Uterus (tissue), 2 donors: ENCODE measurements around the gene CYP8B1.

Source experiments
- CTCF ChIP-seq, 4 experiments: fragments of 200-600 bp in 2 of 4; fragments of 450-650 bp in 2 of 4; sonication (generic) in 2 of 4; IDR thresholded peaks; one replicate each; pipeline ENCODE4 v1.5.1; 2016 to 2019; ENCODE audit warnings: antibody characterized with exemption in 4 of 4, mild to moderate bottlenecking in 2 of 4, moderate library complexity in 1 of 4
- POLR2A ChIP-seq, 2 donors: fragments of 450-650 bp; IDR thresholded peaks; one replicate each; pipeline ENCODE4 v1.6.1; 2016; ENCODE audit warnings: antibody characterized with exemption in 2 of 2, mild to moderate bottlenecking in 1 of 2, moderate library complexity in 1 of 2

- TF ChIP-seq POLR2A (IDR thresholded peaks at IDR 0.05): no peak
- TF ChIP-seq CTCF (IDR thresholded peaks at IDR 0.05): no peak
Measured at GRCh38 chr3:42827654-42828053, 48.0 kb downstream of the CYP8B1 start.
